ENCODE data around the gene HES4. TPM values are rescaled to one million over a fixed set of nuclear protein-coding genes. Genes with fewer than 3 reads are reported as not detected.

Gene HES4
- total RNA-seq, 1 donor from 2014 or later: 21.4 TPM

DNA sequence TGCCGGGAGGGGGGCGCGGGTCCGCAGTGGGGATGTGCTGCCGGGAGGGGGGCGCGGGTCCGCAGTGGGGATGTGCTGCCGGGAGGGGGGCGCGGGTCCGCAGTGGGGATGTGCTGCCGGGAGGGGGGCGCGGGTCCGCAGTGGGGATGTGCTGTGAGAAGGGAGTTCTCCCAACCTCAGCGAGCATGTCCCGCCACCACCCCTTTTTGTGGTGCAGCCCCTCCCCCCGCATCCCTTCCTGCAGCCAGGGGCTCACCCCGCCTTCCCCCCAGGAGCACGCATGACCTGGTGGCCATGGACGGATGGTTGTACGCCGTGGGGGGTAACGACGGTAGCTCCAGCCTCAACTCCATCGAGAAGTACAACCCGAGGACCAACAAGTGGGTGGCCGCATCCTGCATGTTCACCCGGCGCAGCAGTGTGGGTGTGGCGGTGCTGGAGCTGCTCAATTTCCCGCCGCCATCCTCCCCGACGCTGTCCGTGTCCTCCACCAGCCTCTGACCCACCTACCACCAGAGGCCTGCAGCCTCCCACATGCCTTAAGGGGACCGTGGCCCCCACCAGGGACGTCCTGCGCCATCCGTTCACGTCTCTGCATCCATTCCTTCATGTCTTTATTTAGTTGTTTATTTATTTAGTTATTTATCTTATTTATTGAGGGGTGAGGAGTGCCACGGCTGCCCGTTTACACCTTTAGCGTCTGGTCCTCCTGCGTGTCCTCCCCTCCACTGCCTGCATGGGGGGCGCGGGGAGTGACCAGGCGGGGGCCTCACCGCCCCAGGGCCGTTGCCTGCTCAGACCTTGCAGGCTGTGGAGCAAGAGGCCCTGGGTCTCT is 35.0 kb downstream of the HES4 start:
- Histone ChIP-seq H3K27ac (no peak overlapping the region), H3K9me3 (no peaks in the 10 kb centered on the region), H3K4me3 (no peak overlapping the region), H3K36me3 (peaks cover 6% of the 10 kb centered on the region), H3K27me3 (ENCODE audit: low read depth) (peaks cover 13% of the 10 kb centered on the region), H3K4me1 (peaks cover 22% of the 10 kb centered on the region)
- DNase-seq: no peak
- TF ChIP-seq, protein P1, sequence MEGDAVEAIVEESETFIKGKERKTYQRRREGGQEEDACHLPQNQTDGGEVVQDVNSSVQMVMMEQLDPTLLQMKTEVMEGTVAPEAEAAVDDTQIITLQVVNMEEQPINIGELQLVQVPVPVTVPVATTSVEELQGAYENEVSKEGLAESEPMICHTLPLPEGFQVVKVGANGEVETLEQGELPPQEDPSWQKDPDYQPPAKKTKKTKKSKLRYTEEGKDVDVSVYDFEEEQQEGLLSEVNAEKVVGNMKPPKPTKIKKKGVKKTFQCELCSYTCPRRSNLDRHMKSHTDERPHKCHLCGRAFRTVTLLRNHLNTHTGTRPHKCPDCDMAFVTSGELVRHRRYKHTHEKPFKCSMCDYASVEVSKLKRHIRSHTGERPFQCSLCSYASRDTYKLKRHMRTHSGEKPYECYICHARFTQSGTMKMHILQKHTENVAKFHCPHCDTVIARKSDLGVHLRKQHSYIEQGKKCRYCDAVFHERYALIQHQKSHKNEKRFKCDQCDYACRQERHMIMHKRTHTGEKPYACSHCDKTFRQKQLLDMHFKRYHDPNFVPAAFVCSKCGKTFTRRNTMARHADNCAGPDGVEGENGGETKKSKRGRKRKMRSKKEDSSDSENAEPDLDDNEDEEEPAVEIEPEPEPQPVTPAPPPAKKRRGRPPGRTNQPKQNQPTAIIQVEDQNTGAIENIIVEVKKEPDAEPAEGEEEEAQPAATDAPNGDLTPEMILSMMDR (IDR thresholded peaks at IDR 0.05): no peak
- no peak for ATAC-seq
- intact Hi-C loops (cut with DNase I): no loop called here

DNA sequence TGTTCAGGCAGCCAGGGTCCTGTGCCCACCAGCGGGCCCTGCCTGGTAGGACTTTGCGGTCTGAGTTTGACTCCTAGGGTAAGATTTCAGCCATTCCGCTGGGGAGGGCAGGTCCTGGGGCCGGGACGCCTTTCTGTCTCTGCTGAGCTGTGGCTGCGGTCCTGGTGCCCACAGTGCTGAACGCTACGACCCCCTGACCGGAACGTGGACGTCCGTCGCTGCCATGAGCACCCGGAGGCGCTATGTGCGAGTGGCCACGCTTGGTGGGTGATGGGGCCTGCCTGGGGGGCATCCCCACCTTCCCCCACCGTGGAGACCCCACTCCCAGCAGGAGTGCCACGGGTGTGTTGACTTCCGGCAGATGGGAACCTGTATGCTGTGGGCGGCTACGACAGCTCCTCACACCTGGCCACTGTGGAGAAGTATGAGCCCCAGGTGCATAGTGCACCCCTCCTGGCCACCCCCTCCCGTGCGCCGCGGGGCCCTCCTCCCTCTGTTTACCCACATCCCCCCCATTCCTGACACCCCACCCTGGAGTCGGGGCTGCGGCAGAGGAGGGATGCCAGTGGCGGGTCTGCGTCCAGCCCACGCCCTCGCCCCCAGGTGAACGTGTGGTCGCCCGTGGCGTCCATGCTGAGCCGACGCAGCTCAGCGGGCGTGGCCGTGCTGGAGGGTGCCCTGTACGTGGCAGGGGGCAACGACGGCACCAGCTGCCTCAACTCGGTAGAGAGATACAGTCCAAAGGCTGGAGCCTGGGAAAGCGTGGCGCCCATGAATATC is 36.0 kb downstream of the HES4 start:
- DNase-seq: no peak
- intact Hi-C loops (cut with DNase I): no loop called here

DNA sequence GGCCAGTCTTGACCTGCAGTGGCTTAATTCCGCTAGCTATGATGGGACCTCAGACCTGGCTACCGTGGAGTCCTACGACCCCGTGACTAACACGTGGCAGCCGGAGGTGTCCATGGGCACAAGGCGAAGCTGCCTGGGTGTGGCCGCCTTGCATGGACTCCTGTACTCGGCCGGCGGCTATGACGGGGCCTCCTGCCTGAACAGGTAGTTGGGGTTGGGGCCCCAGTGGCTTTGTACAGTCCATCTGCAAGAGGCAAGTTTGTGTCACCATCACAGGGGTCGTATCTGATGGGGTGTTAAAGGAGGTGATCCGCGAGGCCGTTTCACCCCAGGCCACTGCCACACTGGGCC is 36.6 kb downstream of the HES4 start:
- no peak overlapping the region for H3K27ac ChIP-seq
- ATAC-seq (no peak), DNase-seq (no peak)
- intact Hi-C loops (cut with DNase I): no loop called here
- no peaks in the 10 kb centered on the region for H3K9me3 ChIP-seq
- no peak overlapping the region for H3K4me3 ChIP-seq
- peaks cover 6% of the 10 kb centered on the region for H3K27me3 ChIP-seq (ENCODE audit: low read depth)
- peaks cover 29% of the 10 kb centered on the region for H3K4me1 ChIP-seq
- TF ChIP-seq, protein P1 (IDR thresholded peaks at IDR 0.05): no peak
- peaks cover 6% of the 10 kb centered on the region for H3K36me3 ChIP-seq

More for the DNA sequence above, 36.0 kb downstream of the HES4 start:
- Histone ChIP-seq H3K9me3 (no peaks in the 10 kb centered on the region), H3K4me1 (peaks cover 27% of the 10 kb centered on the region), H3K27me3 (ENCODE audit: low read depth) (peaks cover 6% of the 10 kb centered on the region), H3K4me3 (no peak overlapping the region), H3K36me3 (peaks cover 6% of the 10 kb centered on the region), H3K27ac (no peak overlapping the region)
- ATAC-seq: no peak
- TF ChIP-seq, protein P1 (IDR thresholded peaks at IDR 0.05): no peak

DNA sequence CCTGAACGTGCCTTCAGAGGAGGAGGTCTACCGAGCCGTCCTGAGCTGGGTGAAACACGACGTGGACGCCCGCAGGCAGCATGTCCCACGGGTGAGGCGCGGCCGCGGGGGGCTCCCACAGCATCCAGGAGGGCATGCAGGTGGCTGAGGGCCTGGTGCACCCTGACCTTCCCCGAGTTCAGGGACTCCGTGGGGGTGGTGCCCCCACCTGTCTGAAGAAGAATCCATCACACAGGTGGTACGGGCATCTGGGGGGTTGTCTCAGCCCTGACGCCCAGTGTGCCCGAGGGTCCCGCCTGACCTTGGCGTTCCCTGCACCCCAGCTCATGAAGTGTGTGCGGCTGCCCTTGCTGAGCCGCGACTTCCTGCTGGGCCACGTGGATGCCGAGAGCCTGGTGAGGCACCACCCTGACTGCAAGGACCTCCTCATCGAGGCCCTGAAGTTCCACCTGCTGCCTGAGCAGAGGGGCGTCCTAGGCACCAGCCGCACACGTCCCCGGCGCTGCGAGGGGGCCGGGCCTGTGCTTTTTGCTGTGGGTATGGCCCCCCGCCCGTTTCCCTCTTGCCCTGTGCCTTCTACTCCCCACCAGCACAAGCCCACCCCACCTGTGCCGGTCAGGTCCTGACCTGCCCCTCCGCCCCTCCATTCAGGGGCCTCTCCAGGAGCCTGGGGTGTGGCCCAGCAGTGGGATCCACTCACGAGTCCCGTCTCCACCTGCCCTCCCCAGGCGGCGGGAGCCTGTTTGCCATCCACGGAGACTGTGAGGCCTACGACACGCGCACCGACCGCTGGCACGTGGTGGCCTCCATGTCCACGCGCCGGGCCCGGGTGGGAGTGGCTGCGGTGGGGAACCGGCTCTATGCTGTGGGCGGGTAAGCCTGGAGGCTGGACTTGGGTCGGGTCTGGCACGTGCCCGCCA is 37.3 kb downstream of the HES4 start:
- ATAC-seq (no peak), DNase-seq (no peak)
- intact Hi-C loops (cut with DNase I): no loop called here
- TF ChIP-seq, protein P1 (IDR thresholded peaks at IDR 0.05): no peak
- peaks cover under 1% of the 10 kb centered on the region for H3K27me3 ChIP-seq (ENCODE audit: low read depth)
- no peak overlapping the region for H3K27ac ChIP-seq
- peaks cover 36% of the 10 kb centered on the region for H3K4me1 ChIP-seq
- no peak overlapping the region for H3K4me3 ChIP-seq
- H3K9me3 ChIP-seq: no peaks in the 10 kb centered on the region
- H3K36me3 ChIP-seq: peaks cover 6% of the 10 kb centered on the region

DNA sequence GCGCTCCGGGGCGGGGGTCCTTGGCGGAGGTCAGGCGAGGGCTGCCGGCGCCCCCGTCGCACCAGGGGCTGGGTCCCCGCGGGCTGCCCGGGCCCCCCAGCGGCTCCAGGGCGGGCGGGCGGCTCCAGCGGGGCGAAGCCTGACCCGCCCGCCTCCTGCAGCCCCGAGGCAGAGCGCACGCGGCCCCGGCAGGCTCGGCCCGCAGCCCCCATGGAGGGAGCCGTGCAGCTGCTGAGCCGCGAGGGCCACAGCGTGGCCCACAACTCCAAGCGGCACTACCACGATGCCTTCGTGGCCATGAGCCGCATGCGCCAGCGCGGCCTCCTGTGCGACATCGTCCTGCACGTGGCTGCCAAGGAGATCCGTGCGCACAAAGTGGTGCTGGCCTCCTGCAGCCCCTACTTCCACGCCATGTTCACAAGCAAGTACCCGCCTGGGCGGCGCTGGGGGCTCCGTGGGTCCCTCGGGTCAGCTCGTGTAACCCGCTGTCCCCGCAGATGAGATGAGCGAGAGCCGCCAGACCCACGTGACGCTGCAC is 38.7 kb downstream of the HES4 start:
- DNase-seq (no peak), ATAC-seq (no peak)
- Histone ChIP-seq H3K36me3 (peaks cover 15% of the 10 kb centered on the region), H3K4me1 (peaks cover 31% of the 10 kb centered on the region), H3K9me3 (no peaks in the 10 kb centered on the region), H3K27ac (no peak overlapping the region), H3K4me3 (peak overlapping the region; percentile 96), H3K27me3 (ENCODE audit: low read depth) (no peaks in the 10 kb centered on the region)
- TF ChIP-seq, protein P1 (IDR thresholded peaks at IDR 0.05): no peak
- intact Hi-C loops (cut with DNase I): no loop called here

All from lower lobe of right lung (tissue), 2 donors.